Activated CD8-positive, alpha-beta memory T cell treated with anti-CD3 and anti-CD28 coated beads for 48 hours (primary cell): ENCODE results near the gene HSPA1B.
"Not testable (repeated sequence)": the region's sequence is repeated elsewhere in the genome, so short reads cannot be mapped to it uniquely, and the experiment has no call there.

ENCODE experiments used
- DNase-seq, 3 experiments: peaks; one replicate each; pipeline ENCODE4 v3.0.0-alpha.2; 2020; ENCODE audit warnings: low read depth in 2 of 3, low spot score in 2 of 3

The HSPA1B gene

DNA sequence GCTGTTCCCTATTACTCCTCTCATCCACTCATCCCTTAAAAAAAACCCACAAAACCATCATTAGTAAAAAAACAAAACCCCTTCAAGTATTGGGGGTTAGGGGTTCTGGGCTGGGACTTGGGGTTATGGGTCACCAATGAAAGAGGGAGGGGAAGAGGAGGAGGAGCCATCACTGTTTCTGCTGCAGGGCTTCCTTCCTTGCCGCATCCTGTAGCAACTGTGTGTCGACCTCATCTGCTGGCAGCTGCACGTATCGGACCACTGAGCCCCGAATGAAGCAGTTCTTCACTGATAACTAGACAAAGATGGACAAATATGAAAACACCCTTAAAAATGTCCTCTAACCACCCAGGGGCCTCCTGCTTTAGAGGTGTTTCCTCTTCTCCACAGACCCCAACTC, 29.9 kb upstream of the HSPA1B start:
- no peak for DNase-seq

DNA sequence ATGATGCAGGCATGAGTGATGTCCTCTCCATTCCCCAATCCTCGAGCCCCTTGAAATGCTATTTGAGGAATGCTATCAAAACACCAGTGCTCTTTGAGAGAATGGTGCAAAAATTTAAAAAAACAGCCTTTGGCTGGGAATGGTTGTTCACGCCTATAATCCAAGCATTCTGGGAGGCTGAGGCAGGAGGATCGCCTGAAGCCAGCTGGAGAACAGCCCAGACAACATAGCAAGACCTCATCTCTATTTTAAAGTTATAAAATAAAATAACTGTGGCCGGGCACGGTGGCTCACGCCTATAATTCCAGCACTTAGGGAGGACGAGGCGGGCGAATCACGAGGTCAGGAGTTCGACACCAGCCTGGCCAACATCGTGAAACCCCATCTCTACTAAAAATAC, 27.8 kb upstream of the HSPA1B start:
- no peak for DNase-seq

GRCh38 chr6:31801031-31801927, 26.3 kb upstream of the HSPA1B start:
- not testable (repeated sequence) for DNase-seq

- no peak for DNase-seq
Measured at GRCh38 chr6:31805939-31806469, 21.5 kb upstream of the HSPA1B start.

DNA sequence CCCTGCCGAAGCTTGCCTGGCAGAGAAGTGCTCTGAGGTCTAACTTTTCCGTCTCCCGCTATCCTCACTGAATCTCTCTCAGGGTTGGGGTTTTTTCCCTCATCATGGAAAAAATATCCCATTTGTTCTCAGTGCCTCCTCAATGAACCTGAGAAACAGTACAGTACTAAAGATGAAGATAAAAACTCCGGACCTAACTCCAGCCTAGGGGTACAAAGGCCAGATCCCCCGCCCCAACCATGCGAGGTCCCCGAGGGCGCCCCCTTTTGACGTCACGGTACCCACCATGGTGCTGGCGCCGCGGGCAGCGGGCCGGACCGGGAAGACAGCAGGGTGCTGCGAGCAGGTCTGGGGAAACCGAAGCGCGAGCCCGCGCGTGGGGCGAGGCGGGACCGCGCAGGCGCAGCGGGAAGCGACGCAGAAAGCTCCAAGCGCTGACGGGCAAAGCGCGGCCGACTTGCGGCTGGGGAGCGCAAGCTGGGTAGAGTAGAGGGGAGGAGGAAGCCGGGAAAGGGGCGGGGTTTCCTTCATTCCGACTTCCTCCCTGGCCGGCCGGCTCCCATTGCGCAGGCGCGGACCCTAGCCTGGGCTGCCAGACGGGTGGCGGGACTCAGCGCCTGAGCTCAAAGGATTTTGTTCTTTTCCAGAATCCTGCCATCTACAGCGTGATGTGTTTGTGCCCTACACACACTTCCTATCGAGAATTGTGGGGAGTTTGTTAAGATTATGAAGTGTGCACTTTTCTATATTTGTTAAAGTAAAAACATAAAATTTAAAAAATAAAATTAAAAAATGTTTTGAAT, 20.9 kb upstream of the HSPA1B start, which contains the start of gene LSM2:
TSS of gene LSM2 (minus strand) at position 497 of the 803 bp plus-strand sequence. CDS start at position 288, 209 bp downstream.
- peak; percentile 82 to 97 (median 94) for DNase-seq

DNA sequence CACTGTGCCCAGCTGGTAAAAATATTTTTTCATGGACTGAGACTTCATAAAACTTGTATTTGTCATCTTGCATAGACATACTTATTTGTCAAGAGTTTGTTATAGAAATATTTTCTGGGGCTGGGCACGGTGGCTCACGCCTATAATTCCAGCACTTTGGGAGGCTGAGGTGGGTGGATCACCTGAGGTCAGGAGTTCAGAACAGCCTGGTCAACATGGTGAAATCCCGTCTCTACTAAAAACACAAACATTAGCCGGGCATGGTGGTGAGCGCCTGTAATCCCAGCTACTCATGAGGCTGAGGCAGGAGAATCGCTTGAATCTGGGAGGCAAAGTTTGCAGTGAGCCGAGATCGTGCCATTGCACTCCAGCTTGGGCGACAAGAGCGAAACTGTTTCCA, 18.9 kb upstream of the HSPA1B start:
- DNase-seq = not testable (repeated sequence)

DNA sequence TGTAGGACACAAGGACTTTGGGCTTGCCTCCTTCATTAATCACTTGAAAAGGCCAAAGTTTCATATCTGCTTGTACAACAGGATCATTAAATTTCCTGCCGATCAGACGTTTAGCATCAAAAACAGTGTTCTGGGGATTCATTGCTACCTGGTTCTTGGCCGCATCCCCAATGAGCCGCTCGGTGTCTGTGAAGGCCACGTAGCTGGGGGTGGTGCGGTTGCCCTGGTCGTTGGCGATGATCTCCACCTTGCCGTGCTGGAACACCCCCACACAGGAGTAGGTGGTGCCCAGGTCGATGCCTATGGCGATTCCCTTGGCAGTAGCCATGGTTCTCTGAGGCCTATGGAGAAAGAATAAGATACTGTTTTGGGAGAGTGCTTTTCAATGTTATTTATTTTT, 15.9 kb upstream of the HSPA1B start:
- DNase-seq = no peak

GRCh38 chr6:31813465-31813849, 14.1 kb upstream of the HSPA1B start:
- no peak for DNase-seq

DNA sequence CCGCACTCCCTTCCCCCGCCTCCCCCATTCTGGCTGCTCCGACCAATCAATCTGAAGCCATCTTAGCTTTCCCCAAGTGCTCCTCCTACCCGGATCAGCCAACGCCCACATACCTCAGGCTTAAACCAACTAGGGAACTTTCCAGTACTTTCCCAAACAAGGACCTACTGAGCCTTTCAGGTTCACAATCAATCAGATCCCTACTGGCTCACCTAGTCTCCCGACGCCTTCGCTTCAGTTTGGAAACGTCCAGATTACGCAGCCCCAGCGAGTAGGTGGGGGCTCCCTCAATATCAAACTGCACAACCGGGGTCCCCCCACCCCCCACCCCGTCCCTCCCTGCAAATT, 12.9 kb upstream of the HSPA1B start:
- peak in 1 of 3 experiments; percentile 38 for DNase-seq

DNA sequence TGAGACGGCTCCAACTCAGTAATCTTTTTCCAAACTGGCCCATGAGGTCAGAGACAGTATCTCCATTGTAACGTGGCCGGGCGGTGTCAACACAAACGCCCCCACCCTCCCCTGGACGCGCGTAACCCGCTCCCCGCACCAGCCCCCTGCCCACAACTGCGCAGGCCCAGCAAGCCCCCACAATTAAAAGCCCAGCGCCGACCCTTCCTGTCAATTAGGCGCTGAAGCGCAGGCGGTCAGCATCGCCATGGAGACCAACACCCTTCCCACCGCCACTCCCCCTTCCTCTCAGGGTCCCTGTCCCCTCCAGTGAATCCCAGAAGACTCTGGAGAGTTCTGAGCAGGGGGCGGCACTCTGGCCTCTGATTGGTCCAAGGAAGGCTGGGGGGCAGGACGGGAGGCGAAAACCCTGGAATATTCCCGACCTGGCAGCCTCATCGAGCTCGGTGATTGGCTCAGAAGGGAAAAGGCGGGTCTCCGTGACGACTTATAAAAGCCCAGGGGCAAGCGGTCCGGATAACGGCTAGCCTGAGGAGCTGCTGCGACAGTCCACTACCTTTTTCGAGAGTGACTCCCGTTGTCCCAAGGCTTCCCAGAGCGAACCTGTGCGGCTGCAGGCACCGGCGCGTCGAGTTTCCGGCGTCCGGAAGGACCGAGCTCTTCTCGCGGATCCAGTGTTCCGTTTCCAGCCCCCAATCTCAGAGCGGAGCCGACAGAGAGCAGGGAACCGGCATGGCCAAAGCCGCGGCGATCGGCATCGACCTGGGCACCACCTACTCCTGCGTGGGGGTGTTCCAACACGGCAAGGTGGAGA, 12.3 kb upstream of the HSPA1B start, which contains the start of the genes HSPA1A and HSPA1L:
TSS of gene HSPA1A (plus strand) at position 519 of the 814 bp plus-strand sequence. CDS start at position 733, 214 bp downstream.
TSS of gene HSPA1L (minus strand) at position 259 of the 814 bp plus-strand sequence. CDS start 3,311 bp downstream, outside the sequence.
- DNase-seq = peak in 1 of 3 experiments; percentile 51

DNA sequence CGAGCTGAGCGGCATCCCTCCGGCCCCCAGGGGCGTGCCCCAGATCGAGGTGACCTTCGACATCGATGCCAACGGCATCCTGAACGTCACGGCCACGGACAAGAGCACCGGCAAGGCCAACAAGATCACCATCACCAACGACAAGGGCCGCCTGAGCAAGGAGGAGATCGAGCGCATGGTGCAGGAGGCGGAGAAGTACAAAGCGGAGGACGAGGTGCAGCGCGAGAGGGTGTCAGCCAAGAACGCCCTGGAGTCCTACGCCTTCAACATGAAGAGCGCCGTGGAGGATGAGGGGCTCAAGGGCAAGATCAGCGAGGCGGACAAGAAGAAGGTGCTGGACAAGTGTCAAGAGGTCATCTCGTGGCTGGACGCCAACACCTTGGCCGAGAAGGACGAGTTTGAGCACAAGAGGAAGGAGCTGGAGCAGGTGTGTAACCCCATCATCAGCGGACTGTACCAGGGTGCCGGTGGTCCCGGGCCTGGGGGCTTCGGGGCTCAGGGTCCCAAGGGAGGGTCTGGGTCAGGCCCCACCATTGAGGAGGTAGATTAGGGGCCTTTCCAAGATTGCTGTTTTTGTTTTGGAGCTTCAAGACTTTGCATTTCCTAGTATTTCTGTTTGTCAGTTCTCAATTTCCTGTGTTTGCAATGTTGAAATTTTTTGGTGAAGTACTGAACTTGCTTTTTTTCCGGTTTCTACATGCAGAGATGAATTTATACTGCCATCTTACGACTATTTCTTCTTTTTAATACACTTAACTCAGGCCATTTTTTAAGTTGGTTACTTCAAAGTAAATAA, 10.2 kb upstream of the HSPA1B start:
- not testable (repeated sequence) for DNase-seq

- not testable (repeated sequence) for DNase-seq
Measured at GRCh38 chr6:31817929-31818511, 9.5 kb upstream of the HSPA1B start.

- DNase-seq = no peak
Measured at GRCh38 chr6:31819871-31820299, 7.7 kb upstream of the HSPA1B start.

DNA sequence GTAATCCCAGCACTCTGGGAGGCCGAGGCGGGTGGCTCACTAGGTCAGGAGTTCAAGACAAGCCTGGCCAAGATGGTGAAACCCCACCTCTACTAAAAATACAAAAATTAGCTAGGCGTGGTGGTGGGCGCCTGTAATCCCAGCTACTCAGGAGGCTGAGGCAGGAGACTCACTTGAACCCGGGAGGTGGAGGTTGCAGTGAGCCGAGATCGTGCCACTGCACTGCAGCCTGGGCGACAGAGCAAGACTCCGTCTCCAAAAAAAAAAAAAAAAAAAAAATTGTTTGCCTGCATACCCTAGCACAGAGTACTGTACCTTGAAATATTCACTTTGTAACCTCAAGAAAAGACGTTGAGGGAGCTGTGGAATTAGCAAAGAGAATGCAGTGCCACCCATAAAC, 7.1 kb upstream of the HSPA1B start:
- DNase-seq = not testable (repeated sequence)

DNA sequence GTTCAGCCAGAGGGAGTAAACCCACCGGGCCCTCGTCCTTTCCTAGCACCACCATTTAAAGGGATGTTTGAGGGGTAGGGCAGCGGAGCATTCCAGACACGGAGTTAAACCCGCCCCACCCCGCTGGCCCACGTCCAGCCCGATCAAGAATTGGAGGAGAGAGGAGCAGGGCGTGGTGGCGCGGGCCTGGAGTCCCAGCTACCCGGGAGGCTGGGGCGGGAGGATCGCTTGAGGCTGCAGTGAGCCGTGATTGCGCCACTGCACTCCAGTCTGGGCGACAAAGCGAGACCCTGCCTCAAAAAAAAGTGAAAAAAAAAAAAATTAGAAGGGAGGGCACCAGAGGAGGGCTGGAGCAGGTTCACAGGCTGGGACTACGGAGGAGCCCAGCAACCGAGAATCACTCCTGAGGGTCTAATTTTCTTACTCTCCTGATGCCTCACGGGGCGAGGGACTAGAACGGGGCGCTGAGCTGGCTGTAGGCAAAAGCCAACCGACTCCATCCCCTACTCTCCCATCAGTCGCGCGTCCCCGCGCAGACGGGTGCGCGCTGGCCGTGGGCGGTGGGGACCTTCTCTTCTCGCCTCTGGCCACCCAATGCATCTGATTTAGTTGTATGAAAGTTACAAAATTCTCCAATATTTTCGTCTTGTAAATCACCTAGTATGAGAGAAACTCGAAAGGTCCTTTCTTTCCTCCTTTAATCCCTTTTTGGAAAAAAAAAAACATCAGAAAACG, 6.1 kb upstream of the HSPA1B start:
- DNase-seq = no peak

GRCh38 chr6:31822036-31822821, 5.3 kb upstream of the HSPA1B start:
- DNase-seq = no peak

- DNase-seq = not testable (repeated sequence)
Measured at GRCh38 chr6:31823592-31824196, 3.8 kb upstream of the HSPA1B start.
